HL-60 (cell line): ENCODE results near the gene FBXO30.

ENCODE experiments used
- POLR2AphosphoS5 ChIP-seq: IDR thresholded peaks from 2 replicates; pipeline ENCODE4 v1.6.1; 2012; ENCODE audit warnings: low read depth
- TF ChIP-seq, protein P1 (sequence below): IDR thresholded peaks from one replicate; pipeline ENCODE4 v1.5.1; 2011; ENCODE audit warnings: low read length, control low read depth, inconsistent platforms; ENCODE audit not compliant: insufficient read depth

GRCh38 chr6:145841668-145842067 lies 27.1 kb upstream of the FBXO30 start:
- TF ChIP-seq POLR2AphosphoS5: no peak
- TF ChIP-seq, protein P1, sequence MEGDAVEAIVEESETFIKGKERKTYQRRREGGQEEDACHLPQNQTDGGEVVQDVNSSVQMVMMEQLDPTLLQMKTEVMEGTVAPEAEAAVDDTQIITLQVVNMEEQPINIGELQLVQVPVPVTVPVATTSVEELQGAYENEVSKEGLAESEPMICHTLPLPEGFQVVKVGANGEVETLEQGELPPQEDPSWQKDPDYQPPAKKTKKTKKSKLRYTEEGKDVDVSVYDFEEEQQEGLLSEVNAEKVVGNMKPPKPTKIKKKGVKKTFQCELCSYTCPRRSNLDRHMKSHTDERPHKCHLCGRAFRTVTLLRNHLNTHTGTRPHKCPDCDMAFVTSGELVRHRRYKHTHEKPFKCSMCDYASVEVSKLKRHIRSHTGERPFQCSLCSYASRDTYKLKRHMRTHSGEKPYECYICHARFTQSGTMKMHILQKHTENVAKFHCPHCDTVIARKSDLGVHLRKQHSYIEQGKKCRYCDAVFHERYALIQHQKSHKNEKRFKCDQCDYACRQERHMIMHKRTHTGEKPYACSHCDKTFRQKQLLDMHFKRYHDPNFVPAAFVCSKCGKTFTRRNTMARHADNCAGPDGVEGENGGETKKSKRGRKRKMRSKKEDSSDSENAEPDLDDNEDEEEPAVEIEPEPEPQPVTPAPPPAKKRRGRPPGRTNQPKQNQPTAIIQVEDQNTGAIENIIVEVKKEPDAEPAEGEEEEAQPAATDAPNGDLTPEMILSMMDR: no peak
